HUES6 (cell line): ENCODE data around the gene ETS1.

Experiments
- H3K27ac ChIP-seq: 2 replicates; pipeline ENCODE4 v1.7.0; 2013; ENCODE audit warnings: low read depth, mild to moderate bottlenecking, low read length, inconsistent platforms
- H3K27me3 ChIP-seq: 2 replicates; pipeline ENCODE4 v1.6.1; 2013; ENCODE audit warnings: low read length; ENCODE audit not compliant: control insufficient read depth, insufficient read depth
- H3K36me3 ChIP-seq: 2 replicates; pipeline ENCODE4 v1.6.1; 2013; ENCODE audit warnings: low read length; ENCODE audit not compliant: control insufficient read depth, insufficient read depth
- H3K4me1 ChIP-seq: 2 replicates; pipeline ENCODE4 v1.6.1; 2013; ENCODE audit warnings: low read length; ENCODE audit not compliant: control insufficient read depth, insufficient read depth
- H3K4me3 ChIP-seq: 2 replicates; pipeline ENCODE4 v1.5.1; 2013; ENCODE audit warnings: low read depth, low read length
- H3K9ac ChIP-seq: one replicate; pipeline ENCODE4 v1.6.1; 2013; ENCODE audit warnings: mild to moderate bottlenecking, low read length
- H3K9me3 ChIP-seq: 2 replicates; pipeline ENCODE4 v1.6.1; 2013; ENCODE audit warnings: low read depth, low read length; ENCODE audit not compliant: control insufficient read depth, insufficient read depth

ETS1 gene

GRCh38 chr11:128522055-128522942 is 65.1 kb downstream of the ETS1 start:
- Histone ChIP-seq H3K27me3 (peaks cover 41% of the 10 kb centered on the region), H3K4me1 (peaks cover 52% of the 10 kb centered on the region), H3K9ac (peak overlapping the region; percentile 68), H3K27ac (no peak overlapping the region), H3K4me3 (peak overlapping the region; percentile 69), H3K36me3 (no peaks in the 10 kb centered on the region), H3K9me3 (no peaks in the 10 kb centered on the region)

DNA sequence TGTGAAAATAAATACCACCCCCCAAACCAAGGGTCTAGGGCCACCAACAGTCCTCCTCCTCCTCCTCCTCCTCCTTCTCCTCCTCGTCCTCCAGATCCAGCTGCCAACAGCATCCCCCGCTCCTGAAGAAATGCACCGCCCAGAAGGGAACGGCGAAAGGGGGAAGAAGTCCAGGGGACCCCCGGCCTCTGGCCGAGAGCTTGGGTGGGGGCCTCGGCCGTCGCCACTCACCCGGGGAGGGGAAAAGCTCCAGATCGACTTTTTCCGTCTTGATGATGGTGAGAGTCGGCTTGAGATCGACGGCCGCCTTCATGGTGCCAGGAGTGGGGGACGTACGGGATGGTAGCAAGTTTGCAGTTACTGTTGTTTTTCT is 65.7 kb downstream of the ETS1 start:
- Histone ChIP-seq H3K27me3 (peaks cover 35% of the 10 kb centered on the region), H3K4me1 (peaks cover 48% of the 10 kb centered on the region), H3K9ac (peak overlapping the region; percentile 61), H3K9me3 (no peaks in the 10 kb centered on the region), H3K27ac (no peak overlapping the region), H3K36me3 (no peaks in the 10 kb centered on the region), H3K4me3 (peak overlapping the region; percentile 69)

- Histone ChIP-seq H3K4me3 (peak overlapping the region; percentile 69), H3K9me3 (no peaks in the 10 kb centered on the region), H3K27me3 (peaks cover 35% of the 10 kb centered on the region), H3K4me1 (peaks cover 45% of the 10 kb centered on the region), H3K27ac (no peak overlapping the region), H3K9ac (peak overlapping the region; percentile 61), H3K36me3 (no peaks in the 10 kb centered on the region)
Measured at GRCh38 chr11:128520888-128521681, 66.3 kb downstream of the ETS1 start.

GRCh38 chr11:128520206-128520887 is 67.0 kb downstream of the ETS1 start:
- peak overlapping the region; percentile 69; the same call in 1 of the 2 replicates for H3K4me3 ChIP-seq
- no peaks in the 10 kb centered on the region for H3K9me3 ChIP-seq
- H3K9ac ChIP-seq = no peak overlapping the region
- peaks cover 38% of the 10 kb centered on the region; the same call in 1 of the 2 replicates for H3K4me1 ChIP-seq
- peaks cover 35% of the 10 kb centered on the region for H3K27me3 ChIP-seq
- no peaks in the 10 kb centered on the region for H3K36me3 ChIP-seq
- H3K27ac ChIP-seq = no peak overlapping the region

- H3K4me1 ChIP-seq = peaks cover 37% of the 10 kb centered on the region; the same call in 1 of the 2 replicates
- no peak overlapping the region for H3K4me3 ChIP-seq
- H3K9ac ChIP-seq = no peak overlapping the region
- no peaks in the 10 kb centered on the region for H3K36me3 ChIP-seq
- H3K9me3 ChIP-seq = no peaks in the 10 kb centered on the region
- no peak overlapping the region for H3K27ac ChIP-seq
- peaks cover 30% of the 10 kb centered on the region for H3K27me3 ChIP-seq
Measured at GRCh38 chr11:128519338-128519737, 68.0 kb downstream of the ETS1 start.

GRCh38 chr11:128518493-128519207 is 68.7 kb downstream of the ETS1 start:
- H3K4me3 ChIP-seq = no peak overlapping the region
- no peak overlapping the region for H3K27ac ChIP-seq
- no peaks in the 10 kb centered on the region for H3K36me3 ChIP-seq
- H3K9me3 ChIP-seq = no peaks in the 10 kb centered on the region
- H3K27me3 ChIP-seq = peaks cover 29% of the 10 kb centered on the region
- H3K9ac ChIP-seq = no peak overlapping the region
- H3K4me1 ChIP-seq = peaks cover 32% of the 10 kb centered on the region; the same call in 1 of the 2 replicates

- H3K4me3 ChIP-seq = no peak overlapping the region
- no peaks in the 10 kb centered on the region for H3K9me3 ChIP-seq
- H3K9ac ChIP-seq = no peak overlapping the region
- no peaks in the 10 kb centered on the region for H3K36me3 ChIP-seq
- peaks cover 19% of the 10 kb centered on the region for H3K27me3 ChIP-seq
- peaks cover 23% of the 10 kb centered on the region; the same call in 1 of the 2 replicates for H3K4me1 ChIP-seq
- no peak overlapping the region for H3K27ac ChIP-seq
Measured at GRCh38 chr11:128517451-128518230, 69.7 kb downstream of the ETS1 start.

DNA sequence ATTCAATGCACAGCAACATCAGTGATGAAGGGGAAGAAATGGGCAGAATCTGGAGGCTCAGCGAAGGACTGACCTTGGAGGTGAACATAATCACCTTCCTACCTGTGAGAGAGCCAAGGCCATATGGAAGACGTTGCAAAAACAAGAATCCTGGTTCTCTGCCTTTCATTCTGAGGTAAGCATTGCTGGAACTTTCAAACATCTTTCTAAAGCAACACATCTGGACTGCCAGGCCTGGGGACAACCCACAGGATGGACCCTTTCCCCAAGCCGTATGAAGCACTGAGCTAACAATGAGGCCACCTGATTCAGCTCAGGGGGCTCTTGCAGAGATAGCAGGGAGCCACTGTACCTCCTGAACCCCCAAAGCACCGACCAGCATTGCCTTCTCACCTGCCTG is 70.5 kb downstream of the ETS1 start:
- Histone ChIP-seq H3K36me3 (no peaks in the 10 kb centered on the region), H3K4me3 (no peak overlapping the region), H3K9me3 (no peaks in the 10 kb centered on the region), H3K9ac (no peak overlapping the region), H3K27me3 (peaks cover 18% of the 10 kb centered on the region), H3K4me1 (peaks cover 23% of the 10 kb centered on the region; the same call in 1 of the 2 replicates), H3K27ac (no peak overlapping the region)

DNA sequence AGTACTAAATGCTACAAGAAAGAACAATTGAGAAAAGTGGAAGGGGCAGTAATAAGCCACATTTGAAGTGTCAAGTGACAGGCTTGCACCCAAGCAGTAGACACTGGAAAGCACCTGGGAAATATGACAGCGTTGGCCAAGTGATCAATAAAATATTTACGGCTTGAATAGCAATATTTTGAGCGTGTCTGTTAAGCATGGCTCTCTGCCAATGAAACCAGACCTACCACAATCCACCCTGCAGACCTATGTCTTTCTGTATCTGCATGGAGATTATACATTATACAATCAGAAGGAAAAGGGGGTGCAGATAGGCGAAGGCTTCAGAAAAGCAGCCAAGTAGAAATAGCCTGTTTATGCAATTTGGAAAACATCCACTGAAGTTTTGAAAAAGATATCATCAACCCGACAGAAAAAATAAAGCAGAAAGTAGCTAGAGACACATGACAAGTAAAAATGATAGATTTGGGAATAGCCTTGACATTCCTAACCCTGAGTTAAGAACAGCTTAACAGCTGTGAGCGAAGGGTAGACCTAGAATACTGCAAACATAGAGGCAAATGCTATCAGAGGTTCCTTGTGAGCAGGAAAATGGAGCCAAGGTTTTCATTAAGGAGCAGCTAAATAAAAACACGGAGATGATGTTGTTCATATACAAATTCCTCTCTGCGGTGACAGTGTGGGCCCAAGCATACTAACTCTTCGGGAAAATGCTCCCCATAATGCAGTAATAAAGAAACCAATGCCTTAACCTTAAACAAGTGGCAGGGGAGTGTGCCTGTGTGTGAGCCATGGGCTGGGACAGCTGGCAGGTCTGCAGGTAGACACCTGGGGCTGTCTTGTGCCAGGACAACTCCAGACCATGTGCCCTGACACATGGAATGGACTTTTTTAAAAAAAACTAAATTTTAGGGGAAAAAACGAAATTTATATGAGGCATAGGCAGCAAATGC is 71.3 kb downstream of the ETS1 start:
- Histone ChIP-seq H3K4me3 (no peak overlapping the region), H3K4me1 (peaks cover 21% of the 10 kb centered on the region; the same call in 1 of the 2 replicates), H3K36me3 (no peaks in the 10 kb centered on the region), H3K27ac (no peak overlapping the region), H3K9me3 (no peaks in the 10 kb centered on the region), H3K9ac (no peak overlapping the region), H3K27me3 (peaks cover 10% of the 10 kb centered on the region)
